ENCODE measurements around the gene JADE1. TPM values are rescaled to one million over a fixed set of nuclear protein-coding genes. Genes with fewer than 3 reads are reported as not detected.

Gene JADE1
- total RNA-seq, 1 experiment from 2014 or later: 39.3 TPM

DNA sequence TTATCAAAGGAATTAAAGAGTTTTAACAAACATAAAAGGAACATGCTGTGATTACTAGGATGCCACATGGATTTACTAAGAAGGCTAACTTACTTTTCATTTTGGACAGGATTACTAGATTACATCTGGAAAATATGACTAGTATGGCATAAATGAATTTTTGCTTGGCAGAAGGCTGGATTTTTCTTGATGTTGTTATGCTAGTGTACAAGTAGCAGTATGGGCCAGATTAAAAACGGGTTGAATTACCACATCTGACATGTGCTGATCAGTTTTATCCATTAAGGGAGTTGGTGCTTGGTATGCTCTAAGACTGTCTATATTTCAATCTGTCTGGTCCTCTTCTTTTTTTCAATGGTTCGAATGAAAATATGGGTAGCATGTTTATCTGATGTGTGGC is 70.5 kb downstream of the JADE1 start:
- no peak for DNase-seq (ENCODE audit: low spot score)
- Histone ChIP-seq H3K27ac (ENCODE audit: low read depth, low read length, poor library complexity, severe bottlenecking) (no peak overlapping the region), H3K36me3 (ENCODE audit: insufficient read depth, low read length, poor library complexity, severe bottlenecking) (no peaks in the 10 kb centered on the region), H3K4me1 (ENCODE audit: insufficient read depth, low read length, poor library complexity, severe bottlenecking) (peaks cover 7% of the 10 kb centered on the region), H3K27me3 (replicated peaks; ENCODE audit: insufficient read depth, low read depth, low read length, poor library complexity) (no peaks in the 10 kb centered on the region), H3K9me3 (ENCODE audit: low read depth, low read length, poor library complexity, severe bottlenecking) (no peaks in the 10 kb centered on the region), H3K4me3 (ENCODE audit: low read depth, low read length, poor library complexity, severe bottlenecking) (no peak overlapping the region)
- intact Hi-C loops (cut with micrococcal nuclease; ENCODE audit: unreplicated experiment): no loop called here
- POLR2A ChIA-PET (ENCODE audit: low non-redundant PET): no interaction called here
- BruUV-seq (replicated peaks): no TSS peak
- TF ChIP-seq, protein P1, sequence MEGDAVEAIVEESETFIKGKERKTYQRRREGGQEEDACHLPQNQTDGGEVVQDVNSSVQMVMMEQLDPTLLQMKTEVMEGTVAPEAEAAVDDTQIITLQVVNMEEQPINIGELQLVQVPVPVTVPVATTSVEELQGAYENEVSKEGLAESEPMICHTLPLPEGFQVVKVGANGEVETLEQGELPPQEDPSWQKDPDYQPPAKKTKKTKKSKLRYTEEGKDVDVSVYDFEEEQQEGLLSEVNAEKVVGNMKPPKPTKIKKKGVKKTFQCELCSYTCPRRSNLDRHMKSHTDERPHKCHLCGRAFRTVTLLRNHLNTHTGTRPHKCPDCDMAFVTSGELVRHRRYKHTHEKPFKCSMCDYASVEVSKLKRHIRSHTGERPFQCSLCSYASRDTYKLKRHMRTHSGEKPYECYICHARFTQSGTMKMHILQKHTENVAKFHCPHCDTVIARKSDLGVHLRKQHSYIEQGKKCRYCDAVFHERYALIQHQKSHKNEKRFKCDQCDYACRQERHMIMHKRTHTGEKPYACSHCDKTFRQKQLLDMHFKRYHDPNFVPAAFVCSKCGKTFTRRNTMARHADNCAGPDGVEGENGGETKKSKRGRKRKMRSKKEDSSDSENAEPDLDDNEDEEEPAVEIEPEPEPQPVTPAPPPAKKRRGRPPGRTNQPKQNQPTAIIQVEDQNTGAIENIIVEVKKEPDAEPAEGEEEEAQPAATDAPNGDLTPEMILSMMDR (conservative IDR thresholded peaks at IDR 0.05; ENCODE audit: low read depth, low read length): no peak
- TF ChIP-seq EZH2 (IDR thresholded peaks at IDR 0.05; ENCODE audit: borderline replicate concordance, low read depth, low read length, poor library complexity, severe bottlenecking): no peak
- CTCF ChIA-PET: no interaction called here

DNA sequence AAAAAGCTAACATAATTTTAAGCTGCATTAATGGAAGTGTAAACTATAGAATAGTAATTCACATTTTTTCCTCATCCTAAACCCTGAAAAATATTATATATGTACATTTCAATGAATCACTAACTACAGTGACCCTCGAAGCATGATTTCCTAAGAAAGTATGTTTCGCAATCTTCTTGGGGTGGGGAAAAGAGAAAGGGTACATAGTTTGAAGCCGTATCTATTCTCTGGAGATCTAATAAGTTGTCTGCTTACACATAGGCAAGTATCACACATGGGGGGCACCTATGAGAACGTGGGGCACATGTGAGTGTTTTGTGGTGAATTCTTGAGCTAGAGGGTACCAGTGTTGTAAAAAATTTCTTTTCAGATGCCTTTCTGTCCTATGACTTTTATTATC is 71.2 kb downstream of the JADE1 start:
- Histone ChIP-seq H3K4me3 (ENCODE audit: low read depth, low read length, poor library complexity, severe bottlenecking) (no peak overlapping the region), H3K27ac (ENCODE audit: low read depth, low read length, poor library complexity, severe bottlenecking) (no peak overlapping the region), H3K36me3 (ENCODE audit: insufficient read depth, low read length, poor library complexity, severe bottlenecking) (no peaks in the 10 kb centered on the region), H3K4me1 (ENCODE audit: insufficient read depth, low read length, poor library complexity, severe bottlenecking) (peaks cover 7% of the 10 kb centered on the region), H3K27me3 (replicated peaks; ENCODE audit: insufficient read depth, low read depth, low read length, poor library complexity) (no peaks in the 10 kb centered on the region), H3K9me3 (ENCODE audit: low read depth, low read length, poor library complexity, severe bottlenecking) (no peaks in the 10 kb centered on the region)
- BruUV-seq (replicated peaks): no TSS peak
- no peak for TF ChIP-seq EZH2 (IDR thresholded peaks at IDR 0.05; ENCODE audit: borderline replicate concordance, low read depth, low read length, poor library complexity, severe bottlenecking)
- TF ChIP-seq, protein P1 (conservative IDR thresholded peaks at IDR 0.05; ENCODE audit: low read depth, low read length): no peak
- CTCF ChIA-PET: no interaction called here
- intact Hi-C loops (cut with micrococcal nuclease; ENCODE audit: unreplicated experiment): no loop called here
- POLR2A ChIA-PET (ENCODE audit: low non-redundant PET): no interaction called here
- DNase-seq (ENCODE audit: low spot score): no peak

DNA sequence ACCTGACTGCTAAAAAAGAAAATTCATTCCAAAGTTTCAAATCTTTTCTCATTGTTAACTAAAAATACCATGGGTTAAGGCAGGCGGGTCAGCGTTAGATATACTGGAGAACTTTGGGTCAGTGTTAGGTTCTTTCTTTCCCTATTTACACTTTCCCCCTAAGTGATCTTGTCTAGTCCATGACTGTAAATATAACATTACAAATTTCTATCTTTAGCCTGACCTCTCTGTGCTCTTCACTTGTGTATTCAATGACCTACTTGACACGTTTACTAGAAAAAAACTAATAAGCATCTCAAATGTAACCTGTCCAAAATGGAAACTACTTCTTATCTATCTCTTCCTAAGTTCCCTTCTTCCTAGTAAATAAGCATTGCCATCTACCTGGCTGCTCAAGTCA is 95.3 kb downstream of the JADE1 start:
- no TSS peak for BruUV-seq (replicated peaks)
- CTCF ChIA-PET: no interaction called here
- H3K27me3 ChIP-seq (replicated peaks; ENCODE audit: insufficient read depth, low read depth, low read length, poor library complexity): no peaks in the 10 kb centered on the region
- POLR2A ChIA-PET (ENCODE audit: low non-redundant PET): no interaction called here
- TF ChIP-seq, protein P1 (conservative IDR thresholded peaks at IDR 0.05; ENCODE audit: low read depth, low read length): no peak
- no peak for TF ChIP-seq EZH2 (IDR thresholded peaks at IDR 0.05; ENCODE audit: borderline replicate concordance, low read depth, low read length, poor library complexity, severe bottlenecking)
- intact Hi-C loops (cut with micrococcal nuclease; ENCODE audit: unreplicated experiment): no loop called here
- no peaks in the 10 kb centered on the region for H3K36me3 ChIP-seq (ENCODE audit: insufficient read depth, low read length, poor library complexity, severe bottlenecking)
- H3K4me1 ChIP-seq (ENCODE audit: insufficient read depth, low read length, poor library complexity, severe bottlenecking): peaks cover 8% of the 10 kb centered on the region
- no peak overlapping the region for H3K4me3 ChIP-seq (ENCODE audit: low read depth, low read length, poor library complexity, severe bottlenecking)
- H3K27ac ChIP-seq (ENCODE audit: low read depth, low read length, poor library complexity, severe bottlenecking): no peak overlapping the region
- no peaks in the 10 kb centered on the region for H3K9me3 ChIP-seq (ENCODE audit: low read depth, low read length, poor library complexity, severe bottlenecking)
- DNase-seq (ENCODE audit: low spot score): no peak

Measured in A673 (cell line).